Esophagus squamous epithelium (tissue), 4 donors: Measurements from ENCODE around the gene ERN1.

Source experiments
- POLR2A ChIP-seq, 4 donors: fragments of 450-650 bp; IDR thresholded peaks; one replicate each; pipeline ENCODE4 v1.6.1; 2017; ENCODE audit warnings: antibody characterized with exemption in 4 of 4, mild to moderate bottlenecking in 4 of 4, moderate library complexity in 3 of 4
- TF ChIP-seq, protein P1 (sequence below), 6 experiments: fragments of 450-650 bp in 4 of 6; fragments of 200-600 bp in 2 of 6; sonication (generic) in 2 of 6; IDR thresholded peaks; one replicate each; pipeline ENCODE4 v1.5.1; 2016 to 2019; ENCODE audit warnings: antibody characterized with exemption in 6 of 6, mild to moderate bottlenecking in 4 of 6, moderate library complexity in 4 of 6

DNA sequence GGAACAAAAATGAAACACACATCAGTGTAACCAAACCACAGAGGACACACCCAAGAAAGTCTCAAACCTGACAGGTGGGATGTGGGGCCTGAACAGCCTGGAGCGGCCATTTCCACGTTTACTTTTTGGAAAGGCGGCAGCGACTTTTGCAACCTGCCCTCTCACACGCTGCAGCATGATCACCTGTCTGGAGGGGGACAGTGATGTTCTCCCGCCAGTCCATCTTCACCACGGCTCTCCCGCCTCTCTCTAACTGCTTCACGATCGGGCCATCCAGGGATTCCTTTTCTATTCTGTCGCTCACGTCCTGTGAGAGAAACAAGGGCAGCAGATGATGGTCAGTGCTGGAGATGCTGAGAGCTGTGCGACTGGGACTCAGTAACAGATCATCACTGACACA is 84.8 kb downstream of the ERN1 start:
- TF ChIP-seq, protein P1, sequence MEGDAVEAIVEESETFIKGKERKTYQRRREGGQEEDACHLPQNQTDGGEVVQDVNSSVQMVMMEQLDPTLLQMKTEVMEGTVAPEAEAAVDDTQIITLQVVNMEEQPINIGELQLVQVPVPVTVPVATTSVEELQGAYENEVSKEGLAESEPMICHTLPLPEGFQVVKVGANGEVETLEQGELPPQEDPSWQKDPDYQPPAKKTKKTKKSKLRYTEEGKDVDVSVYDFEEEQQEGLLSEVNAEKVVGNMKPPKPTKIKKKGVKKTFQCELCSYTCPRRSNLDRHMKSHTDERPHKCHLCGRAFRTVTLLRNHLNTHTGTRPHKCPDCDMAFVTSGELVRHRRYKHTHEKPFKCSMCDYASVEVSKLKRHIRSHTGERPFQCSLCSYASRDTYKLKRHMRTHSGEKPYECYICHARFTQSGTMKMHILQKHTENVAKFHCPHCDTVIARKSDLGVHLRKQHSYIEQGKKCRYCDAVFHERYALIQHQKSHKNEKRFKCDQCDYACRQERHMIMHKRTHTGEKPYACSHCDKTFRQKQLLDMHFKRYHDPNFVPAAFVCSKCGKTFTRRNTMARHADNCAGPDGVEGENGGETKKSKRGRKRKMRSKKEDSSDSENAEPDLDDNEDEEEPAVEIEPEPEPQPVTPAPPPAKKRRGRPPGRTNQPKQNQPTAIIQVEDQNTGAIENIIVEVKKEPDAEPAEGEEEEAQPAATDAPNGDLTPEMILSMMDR (IDR thresholded peaks at IDR 0.05): no peak
- TF ChIP-seq POLR2A (IDR thresholded peaks at IDR 0.05): no peak
